Skeletal muscle satellite cell (primary cell): ENCODE measurements around the gene CRACDL.

ENCODE experiments used
- H3K27me3 ChIP-seq: 2 replicates; pipeline ENCODE4 v1.7.0; 2013; ENCODE audit warnings: low read length; ENCODE audit not compliant: control insufficient read depth, insufficient read depth
- H3K36me3 ChIP-seq: 2 replicates; pipeline ENCODE4 v1.7.0; 2013; ENCODE audit warnings: mild to moderate bottlenecking, control low read depth, low read length; ENCODE audit not compliant: insufficient read depth
- H3K4me1 ChIP-seq: 2 replicates; pipeline ENCODE4 v1.7.0; 2013; ENCODE audit warnings: low read length; ENCODE audit not compliant: control insufficient read depth, insufficient read depth
- H3K4me2 ChIP-seq: 2 replicates; pipeline ENCODE4 v1.7.0; 2013; ENCODE audit warnings: mild to moderate bottlenecking, low read length
- H3K4me3 ChIP-seq: 2 replicates; pipeline ENCODE4 v1.7.0; 2013; ENCODE audit warnings: low read length
- H3K9ac ChIP-seq: 2 replicates; pipeline ENCODE4 v1.7.0; 2013; ENCODE audit warnings: mild to moderate bottlenecking, low read depth, low read length, moderate library complexity
- H3K9me3 ChIP-seq: replicated peaks from 2 replicates; pipeline ENCODE4 v1.7.0; 2013; ENCODE audit warnings: mild to moderate bottlenecking, control low read depth, low read length

CRACDL gene

GRCh38 chr2:98772536-98772935, 163.5 kb downstream of the CRACDL start:
- Histone ChIP-seq H3K4me3 (no peak overlapping the region), H3K4me1 (peaks cover 18% of the 10 kb centered on the region), H3K4me2 (no peak overlapping the region), H3K9ac (no peak overlapping the region), H3K27me3 (peaks cover 29% of the 10 kb centered on the region), H3K9me3 (no peaks in the 10 kb centered on the region), H3K36me3 (no peaks in the 10 kb centered on the region)

GRCh38 chr2:98771721-98772524, 164.1 kb downstream of the CRACDL start:
- Histone ChIP-seq H3K4me2 (no peak overlapping the region), H3K9me3 (no peaks in the 10 kb centered on the region), H3K4me1 (peaks cover 18% of the 10 kb centered on the region), H3K4me3 (no peak overlapping the region), H3K36me3 (no peaks in the 10 kb centered on the region), H3K9ac (no peak overlapping the region), H3K27me3 (peaks cover 29% of the 10 kb centered on the region)

- Histone ChIP-seq H3K36me3 (no peaks in the 10 kb centered on the region), H3K27me3 (peaks cover 29% of the 10 kb centered on the region), H3K4me1 (peaks cover 18% of the 10 kb centered on the region), H3K9ac (no peak overlapping the region), H3K9me3 (no peaks in the 10 kb centered on the region), H3K4me3 (no peak overlapping the region), H3K4me2 (no peak overlapping the region)
Measured at GRCh38 chr2:98771264-98771663, 164.8 kb downstream of the CRACDL start.

GRCh38 chr2:98769784-98770183, 166.2 kb downstream of the CRACDL start:
- Histone ChIP-seq H3K9me3 (no peaks in the 10 kb centered on the region), H3K36me3 (no peaks in the 10 kb centered on the region), H3K4me3 (no peak overlapping the region), H3K9ac (no peak overlapping the region), H3K4me2 (no peak overlapping the region), H3K4me1 (peaks cover 12% of the 10 kb centered on the region), H3K27me3 (peaks cover 22% of the 10 kb centered on the region)

- peaks cover 12% of the 10 kb centered on the region for H3K4me1 ChIP-seq
- no peak overlapping the region for H3K4me2 ChIP-seq
- H3K9ac ChIP-seq: no peak overlapping the region
- H3K4me3 ChIP-seq: no peak overlapping the region
- no peaks in the 10 kb centered on the region for H3K36me3 ChIP-seq
- H3K9me3 ChIP-seq: no peaks in the 10 kb centered on the region
- peaks cover 23% of the 10 kb centered on the region for H3K27me3 ChIP-seq
Measured at GRCh38 chr2:98769114-98769476, 166.9 kb downstream of the CRACDL start.

- H3K36me3 ChIP-seq: no peaks in the 10 kb centered on the region
- H3K9ac ChIP-seq: no peak overlapping the region
- no peak overlapping the region for H3K4me3 ChIP-seq
- peaks cover 27% of the 10 kb centered on the region for H3K27me3 ChIP-seq
- no peaks in the 10 kb centered on the region for H3K9me3 ChIP-seq
- peaks cover 12% of the 10 kb centered on the region for H3K4me1 ChIP-seq
- no peak overlapping the region for H3K4me2 ChIP-seq
Measured at GRCh38 chr2:98768384-98769113, 167.5 kb downstream of the CRACDL start.

GRCh38 chr2:98764499-98764898, 171.5 kb downstream of the CRACDL start:
- H3K9ac ChIP-seq: no peak overlapping the region
- peaks cover 21% of the 10 kb centered on the region for H3K27me3 ChIP-seq
- peaks cover 12% of the 10 kb centered on the region for H3K4me1 ChIP-seq
- no peak overlapping the region for H3K4me3 ChIP-seq
- H3K4me2 ChIP-seq: no peak overlapping the region
- no peaks in the 10 kb centered on the region for H3K9me3 ChIP-seq
- no peaks in the 10 kb centered on the region for H3K36me3 ChIP-seq

- Histone ChIP-seq H3K4me1 (peaks cover 3% of the 10 kb centered on the region), H3K9ac (no peak overlapping the region), H3K4me3 (no peak overlapping the region), H3K4me2 (no peak overlapping the region), H3K36me3 (no peaks in the 10 kb centered on the region), H3K9me3 (no peaks in the 10 kb centered on the region), H3K27me3 (peaks cover 21% of the 10 kb centered on the region)
Measured at GRCh38 chr2:98763209-98763951, 172.6 kb downstream of the CRACDL start.

GRCh38 chr2:98761909-98762308, 174.1 kb downstream of the CRACDL start:
- no peaks in the 10 kb centered on the region for H3K9me3 ChIP-seq
- no peak overlapping the region for H3K4me3 ChIP-seq
- peaks cover 21% of the 10 kb centered on the region for H3K27me3 ChIP-seq

GRCh38 chr2:98761267-98761781, 174.7 kb downstream of the CRACDL start:
- Histone ChIP-seq H3K4me1 (peaks cover 10% of the 10 kb centered on the region), H3K4me2 (no peak overlapping the region), H3K9me3 (no peaks in the 10 kb centered on the region), H3K36me3 (no peaks in the 10 kb centered on the region), H3K27me3 (peaks cover 21% of the 10 kb centered on the region), H3K4me3 (no peak overlapping the region), H3K9ac (no peak overlapping the region)

More at GRCh38 chr2:98761909-98762308, 174.1 kb downstream of the CRACDL start:
- H3K4me2 ChIP-seq: no peak overlapping the region
- peaks cover 10% of the 10 kb centered on the region for H3K4me1 ChIP-seq
- no peaks in the 10 kb centered on the region for H3K36me3 ChIP-seq
- H3K9ac ChIP-seq: no peak overlapping the region
